ENCODE data around the gene SOX21.

The SOX21 gene

DNA sequence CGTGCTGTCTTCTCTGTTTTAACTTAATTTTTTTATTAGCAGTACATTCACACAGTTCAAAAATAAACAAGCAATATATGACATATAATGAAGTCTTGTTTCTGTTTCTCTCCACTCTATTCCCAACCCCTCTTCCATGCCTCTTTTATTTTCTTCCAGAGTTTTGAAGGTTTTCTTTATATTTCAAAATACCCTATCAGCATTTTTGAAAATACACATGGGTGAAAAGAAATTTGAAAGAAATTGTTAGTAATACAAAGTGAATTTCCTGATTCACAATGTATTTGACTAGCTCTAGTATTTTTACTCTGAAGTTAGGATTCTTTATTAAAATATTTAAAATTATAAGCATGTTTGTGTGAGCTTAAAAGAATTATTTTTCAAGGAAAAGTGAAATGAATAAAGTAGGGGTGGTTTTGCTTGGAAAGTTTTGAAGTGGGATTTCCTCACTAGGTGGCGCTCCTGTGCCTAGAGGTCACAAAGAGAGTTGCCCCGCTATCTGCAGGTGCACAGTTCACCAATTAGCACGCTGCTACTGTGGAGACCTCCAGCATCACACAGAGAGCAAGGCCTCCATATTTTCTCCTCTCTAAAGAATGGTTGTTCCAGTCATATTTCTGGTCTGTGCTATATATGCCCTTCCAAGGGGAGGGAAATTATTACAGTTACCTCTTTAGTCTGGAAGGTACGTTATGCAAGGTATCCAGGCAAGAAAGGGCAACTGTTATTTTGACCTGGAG lies 37.6 kb downstream of the SOX21 start:
- peak; percentile 42 for DNase-seq

DNA sequence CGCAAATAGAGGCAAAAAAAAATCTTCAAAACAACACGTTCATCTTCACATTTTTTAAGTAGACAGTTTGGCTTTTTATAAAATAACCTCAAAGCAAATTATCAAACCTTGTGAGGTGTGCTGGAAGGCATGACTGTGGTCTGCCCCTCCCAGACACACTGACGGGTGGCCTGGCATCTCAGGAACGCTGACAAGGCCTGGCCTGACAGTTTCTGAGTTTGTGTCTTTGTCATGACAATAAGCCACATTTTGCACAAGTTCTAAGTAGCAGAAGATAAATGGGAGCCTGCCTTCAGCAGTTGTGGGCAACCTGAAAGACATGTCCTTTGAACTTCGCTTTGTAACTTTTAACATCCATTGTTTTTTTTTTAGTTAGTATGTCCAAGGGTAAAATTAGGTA lies 38.5 kb downstream of the SOX21 start:
- DNase-seq = no peak

DNA sequence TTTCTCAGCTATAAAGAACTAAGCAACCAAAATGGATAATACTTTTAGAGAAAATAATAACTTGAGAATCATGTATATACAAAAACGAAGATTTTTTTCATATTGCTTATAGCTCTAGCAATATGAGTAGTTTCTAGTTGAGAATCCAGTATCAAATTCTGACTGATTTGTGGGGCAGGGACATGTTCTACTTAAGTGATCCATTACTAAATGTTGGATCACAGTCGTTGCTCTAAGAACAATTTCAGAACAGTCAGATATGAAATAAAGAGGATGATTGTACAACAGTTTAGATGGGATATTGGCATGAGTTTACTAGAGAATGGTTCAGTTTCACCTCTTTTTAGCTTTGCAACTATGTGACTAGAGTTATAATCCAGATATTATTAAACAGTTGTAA lies 39.9 kb downstream of the SOX21 start:
- DNase-seq = no peak

DNA sequence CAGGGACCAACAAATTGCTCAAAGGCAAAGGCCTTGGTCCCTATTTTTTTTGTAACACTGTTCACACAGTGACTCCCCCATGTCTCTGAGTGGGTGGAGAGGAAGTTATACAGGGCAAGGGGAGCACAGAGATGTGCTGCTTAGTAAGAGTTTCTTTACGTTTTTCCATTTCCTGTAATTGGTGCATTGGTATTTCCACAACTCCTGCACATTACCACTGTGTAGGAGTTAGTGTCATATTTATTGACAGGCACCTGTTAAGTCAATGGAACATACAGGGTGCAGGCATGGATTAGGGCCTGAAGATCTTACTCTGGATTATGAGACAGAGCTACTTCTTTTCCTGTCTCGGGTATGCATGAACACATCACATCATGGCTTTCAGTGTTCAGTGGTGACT lies 45.2 kb downstream of the SOX21 start:
- no peak for DNase-seq

DNA sequence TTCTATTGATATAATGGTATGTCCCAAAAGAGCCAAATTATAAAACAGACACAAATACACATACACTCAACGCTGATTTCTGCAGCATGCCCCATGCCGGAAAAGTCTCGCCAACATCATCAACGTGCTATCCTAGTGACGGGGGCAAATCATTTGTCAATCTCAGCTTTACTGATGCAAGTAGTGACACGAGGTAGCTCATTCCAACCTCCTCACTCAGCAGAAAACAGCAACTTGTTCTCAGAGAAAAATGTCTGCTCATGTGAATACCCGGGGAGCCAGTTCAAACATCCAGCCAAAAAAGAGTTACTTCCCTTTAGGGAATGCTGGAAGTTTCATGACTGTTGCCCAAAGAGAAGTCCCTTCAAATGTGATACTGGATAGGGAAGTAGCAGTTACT lies 46.3 kb downstream of the SOX21 start:
- no peak for DNase-seq

DNA sequence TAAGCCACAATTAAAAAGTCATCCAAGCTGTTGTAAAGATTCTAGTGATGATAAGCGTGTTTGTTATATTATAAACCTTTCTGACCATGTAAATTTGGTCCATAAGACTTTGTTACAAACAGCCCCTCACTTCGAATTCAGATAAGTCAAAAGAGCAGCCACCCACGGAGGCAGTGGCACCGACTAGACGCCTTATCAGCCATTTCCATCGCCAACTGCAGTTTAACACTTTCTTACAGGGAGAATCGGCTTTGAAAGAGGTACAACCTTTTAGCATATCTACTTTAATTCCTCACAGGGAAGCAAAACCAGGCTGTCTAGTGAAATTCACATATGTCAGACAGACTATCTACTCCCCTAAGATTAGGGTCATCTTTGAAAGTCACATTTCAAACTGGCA lies 47.5 kb downstream of the SOX21 start:
- no peak for DNase-seq

DNA sequence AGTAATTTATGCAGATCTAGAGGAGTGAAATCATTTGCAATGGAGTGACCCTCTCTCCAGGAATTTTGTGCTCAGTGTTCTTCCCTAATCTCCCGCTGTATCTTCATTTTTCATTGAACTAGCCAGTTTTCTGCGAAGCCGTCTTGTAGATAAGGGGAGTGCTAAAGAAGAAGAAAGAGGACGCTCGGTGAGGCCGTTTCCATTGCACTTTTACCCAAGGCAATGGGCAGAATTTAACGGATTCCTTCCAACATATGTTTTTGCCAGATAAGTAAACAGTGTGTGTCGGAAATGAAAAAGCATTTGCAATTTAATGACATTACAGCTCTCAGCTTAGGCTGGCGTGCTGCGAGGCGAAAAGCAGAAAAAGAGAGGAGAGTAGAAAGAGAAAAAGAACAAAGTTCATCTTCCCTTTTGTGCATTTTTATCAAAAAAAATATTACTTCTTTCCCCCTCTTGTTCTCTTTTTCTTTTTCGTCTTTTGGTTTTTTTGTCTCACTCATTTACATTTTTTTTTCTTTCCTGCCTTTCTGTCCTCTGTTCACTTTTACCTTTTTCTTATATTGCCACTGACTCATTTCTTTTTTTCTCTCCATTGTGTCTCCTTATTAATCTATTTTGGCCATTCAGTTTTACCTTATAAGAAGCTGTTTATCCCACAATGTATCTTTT lies 49.9 kb downstream of the SOX21 start:
- no peak for DNase-seq

DNA sequence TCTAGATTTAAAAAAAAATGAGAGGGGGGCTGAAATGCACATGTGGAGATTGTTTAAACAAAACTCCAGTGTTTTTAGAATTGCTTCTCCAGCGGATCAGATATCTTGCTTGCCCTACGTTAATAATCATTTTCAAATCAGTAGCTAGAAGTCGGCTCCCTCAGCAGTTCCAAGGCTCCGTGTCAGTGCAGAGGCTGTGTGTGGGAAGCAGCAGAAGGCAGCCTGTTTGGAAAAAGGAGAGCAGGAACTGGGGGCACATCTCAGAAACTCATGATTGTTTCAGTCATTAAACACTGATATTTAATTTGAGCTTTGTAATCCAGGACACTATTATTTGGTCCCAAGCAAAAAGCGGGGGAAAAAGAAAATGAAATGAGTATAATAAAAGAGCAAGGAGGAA lies 50.9 kb downstream of the SOX21 start:
- DNase-seq = no peak

DNA sequence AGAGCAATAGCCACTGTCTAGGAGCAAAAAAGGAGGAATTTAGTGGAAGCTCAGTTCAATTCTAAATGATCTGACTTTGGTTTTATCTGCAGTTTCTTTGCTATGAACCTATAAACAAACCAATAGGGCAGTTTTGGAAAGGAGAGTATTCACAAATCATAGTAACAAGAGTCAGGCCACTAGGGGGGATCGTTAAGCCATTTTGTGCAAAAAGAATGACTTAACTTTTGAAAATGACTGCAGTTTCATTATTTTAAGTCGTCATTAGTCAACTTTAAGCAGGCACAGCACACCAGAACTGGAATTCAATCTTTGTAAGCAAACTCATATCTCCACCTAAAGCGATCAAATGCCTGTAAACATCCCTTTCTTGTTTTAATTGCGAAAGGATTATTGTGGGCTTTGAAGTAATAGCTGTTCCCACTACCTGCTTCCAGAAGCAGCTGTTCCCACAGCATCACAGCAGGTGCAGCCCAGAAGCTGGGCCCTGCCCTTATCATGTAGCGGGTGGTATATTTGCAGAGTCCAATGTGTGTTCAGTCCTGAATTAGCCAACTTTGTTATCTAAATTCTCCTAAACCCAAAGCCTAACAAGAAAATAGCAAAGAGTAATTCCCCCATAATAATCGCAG lies 51.5 kb downstream of the SOX21 start:
- DNase-seq = no peak

Measured in CD4-positive, alpha-beta T cell treated with Interleukin-4 for 4 hours (primary cell).